ENCODE measurements around the gene OTX2. TPM values are rescaled to one million over a fixed set of nuclear protein-coding genes. Genes with fewer than 3 reads are reported as not detected.

Gene OTX2
- total RNA-seq, 4 donors from 2014 or later = not detected

DNA sequence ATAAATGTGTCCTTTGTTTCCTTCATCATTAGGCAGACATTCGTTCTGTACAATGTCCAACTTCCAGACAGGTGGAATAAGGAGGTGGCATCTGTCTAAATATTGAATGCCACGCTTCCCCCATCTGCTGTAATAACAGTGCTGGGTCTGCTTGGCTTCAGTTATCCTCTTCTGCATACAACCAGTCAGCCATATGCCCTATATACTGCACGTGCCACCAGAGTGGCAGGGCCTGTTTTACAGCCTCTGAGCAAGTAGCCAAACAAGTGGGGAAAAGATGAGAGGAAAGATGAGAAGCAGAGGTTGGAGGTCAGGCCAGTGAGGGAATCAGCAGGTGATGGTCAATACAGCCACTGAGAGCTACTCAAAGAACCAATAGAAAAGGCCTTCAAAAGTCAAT, 55.4 kb downstream of the OTX2 start:
- 53 to 56% methylated on average over 3 of the region's 3 CpGs for WGBS, 2 donors

GRCh38 chr14:56753396-56753795, 56.9 kb downstream of the OTX2 start:
- intact Hi-C loops (cut with DNase I; ENCODE audit: low total_unique reads) = no loop called here
- DNase-seq (ENCODE audit: low spot score in 2 of 2) = no peak
- no peak overlapping the region for H3K4me3 ChIP-seq (ENCODE audit: low read depth, poor library complexity, severe bottlenecking)
- TF ChIP-seq POLR2A (IDR thresholded peaks at IDR 0.05) = no peak
- no peak for TF ChIP-seq CTCF (IDR thresholded peaks at IDR 0.05)
- WGBS, 2 donors = 70 to 76% methylated on average over 3 of the region's 3 CpGs

More for the DNA sequence above, 55.4 kb downstream of the OTX2 start:
- no peak for DNase-seq (ENCODE audit: low spot score in 2 of 2)
- intact Hi-C loops (cut with DNase I; ENCODE audit: low total_unique reads) = no loop called here
- no peak overlapping the region for H3K4me3 ChIP-seq (ENCODE audit: low read depth, poor library complexity, severe bottlenecking)
- TF ChIP-seq POLR2A (IDR thresholded peaks at IDR 0.05) (no peak), CTCF (IDR thresholded peaks at IDR 0.05) (no peak)

DNA sequence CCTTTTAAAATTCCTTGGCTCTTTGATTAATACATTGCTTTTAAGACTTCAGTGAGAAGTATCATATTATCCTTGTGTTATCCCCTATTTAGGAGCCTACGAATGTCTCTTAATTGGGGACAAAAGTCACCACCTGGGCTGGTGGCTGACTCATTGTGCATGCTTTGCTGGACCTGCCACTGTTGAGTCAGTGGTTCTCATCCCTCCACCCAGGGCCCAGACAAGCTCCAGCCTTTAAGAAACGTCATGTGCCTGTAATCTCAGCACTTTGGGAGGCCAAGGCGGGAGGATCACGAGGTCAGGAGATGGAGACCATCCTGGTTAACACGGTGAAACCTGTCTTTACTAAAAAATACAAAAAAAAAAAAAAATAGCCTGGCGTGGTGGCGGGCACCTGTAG, 57.9 kb downstream of the OTX2 start:
- TF ChIP-seq POLR2A (IDR thresholded peaks at IDR 0.05) (no peak), CTCF (IDR thresholded peaks at IDR 0.05) (no peak)
- intact Hi-C loops (cut with DNase I; ENCODE audit: low total_unique reads) = no loop called here

GRCh38 chr14:56751471-56751870, 58.8 kb downstream of the OTX2 start:
- no peak overlapping the region for H3K4me3 ChIP-seq (ENCODE audit: low read depth, poor library complexity, severe bottlenecking)
- intact Hi-C loops (cut with DNase I; ENCODE audit: low total_unique reads) = no loop called here
- TF ChIP-seq POLR2A (IDR thresholded peaks at IDR 0.05) (no peak), CTCF (IDR thresholded peaks at IDR 0.05) (no peak)
- WGBS, 2 donors = 34 to 37% methylated on average over 2 of the region's 2 CpGs
- no peak for DNase-seq (ENCODE audit: low spot score in 2 of 2)

More for the DNA sequence above, 57.9 kb downstream of the OTX2 start:
- 79 to 92% methylated on average over 7 of the region's 7 CpGs for WGBS, 2 donors
- DNase-seq (ENCODE audit: low spot score in 2 of 2) = no peak
- H3K4me3 ChIP-seq (ENCODE audit: low read depth, poor library complexity, severe bottlenecking) = no peak overlapping the region

Other genes starting within 250 kb of the OTX2 start
- 10 to 100 TPM; 11.9 to 33.9 (median 22.1) TPM for gene TMEM260, start 230.7 kb downstream of the OTX2 start, total RNA-seq

All from lower leg skin (tissue), 4 donors.